B cell (primary cell): ENCODE results near the gene FOXM1. TPM values are rescaled to one million over a fixed set of nuclear protein-coding genes. Genes with fewer than 3 reads are reported as not detected.

Source experiments
- ATAC-seq: fragments of 200-7000 bp; cut with Tn5 transposase; one replicate; pipeline ENCODE4 v1.10.0; 2021; ENCODE audit warnings: low read depth, mild to moderate bottlenecking, moderate number of reproducible peaks, moderate library complexity
- CTCF ChIA-PET: fragments of 350-600 bp; sonication (Branson Sonifier 250); formaldehyde crosslinking; loops from one replicate; lab custom pipeline; 2021; ENCODE audit warnings: antibody characterized with exemption, inconsistent platforms; lab: Charles Lee
- POLR2A ChIA-PET: fragments of 350-600 bp; sonication (Branson Sonifier 250); formaldehyde crosslinking; loops from one replicate; lab custom pipeline; 2021; ENCODE audit warnings: antibody characterized with exemption; lab: Charles Lee
- DNase-seq: peaks from one replicate; pipeline ENCODE4 v3.0.0; 2013
- H2AFZ ChIP-seq: 2 replicates; pipeline ENCODE4 v1.6.1; 2012; ENCODE audit warnings: mild to moderate bottlenecking, low read depth, low read length; ENCODE audit not compliant: insufficient read depth, poor library complexity, severe bottlenecking
- H3K27ac ChIP-seq, 2 donors: 1 replicate in 1 of 2; 2 replicates in 1 of 2; pipeline ENCODE4 v1.5.1; 2012 to 2013; ENCODE audit warnings: low read length in 2 of 2, mild to moderate bottlenecking in 2 of 2, moderate library complexity in 1 of 2
- H3K27me3 ChIP-seq, 4 experiments: fragments of 200-600 bp in 1 of 4; sonication (generic) in 1 of 4; replicated peaks in 1 of 4; 1 replicate in 2 of 4; 2 replicates in 2 of 4; pipeline versions ENCODE4 v1.6.1 to v1.7.0; 2013 to 2016; ENCODE audit warnings: low read length in 3 of 4, mild to moderate bottlenecking in 2 of 4, mixed read lengths in 1 of 4, moderate library complexity in 1 of 4; ENCODE audit not compliant: insufficient read depth in 4 of 4, control insufficient read depth in 3 of 4; ENCODE audit errors: control extremely low read depth in 1 of 4
- H3K36me3 ChIP-seq, 2 experiments: replicated peaks in 1 of 2; 1 replicate in 1 of 2; 2 replicates in 1 of 2; pipeline versions ENCODE4 v1.6.1 to v1.7.1; 2013; ENCODE audit warnings: low read length in 1 of 2; ENCODE audit not compliant: insufficient read depth in 2 of 2, control insufficient read depth in 1 of 2; ENCODE audit errors: control extremely low read depth in 1 of 2, extremely low read depth in 1 of 2
- H3K4me1 ChIP-seq, 2 donors: fragments of 200-600 bp in 1 of 2; sonication (generic) in 1 of 2; 1 replicate in 1 of 2; 2 replicates in 1 of 2; pipeline versions ENCODE4 v1.5.1 to v1.6.1; 2013 to 2017; ENCODE audit warnings: low read length in 2 of 2; ENCODE audit not compliant: control insufficient read depth in 2 of 2, insufficient read depth in 2 of 2
- H3K4me2 ChIP-seq: replicated peaks from 2 replicates; pipeline ENCODE3; 2012; ENCODE audit warnings: mild to moderate bottlenecking, low read depth, low read length; ENCODE audit not compliant: poor library complexity, severe bottlenecking
- H3K4me3 ChIP-seq, 5 experiments: fragments of 200-600 bp in 1 of 5; sonication (generic) in 1 of 5; 1 replicate in 3 of 5; 2 replicates in 2 of 5; pipeline versions ENCODE4 v1.5.1 to v1.7.0; 2011 to 2016; ENCODE audit warnings: low read length in 4 of 5, mild to moderate bottlenecking in 4 of 5, low read depth in 2 of 5, control low read depth in 1 of 5, moderate library complexity in 1 of 5; ENCODE audit not compliant: insufficient read depth in 1 of 5; ENCODE audit errors: control extremely low read depth in 1 of 5, extremely low read depth in 1 of 5
- H3K79me2 ChIP-seq: fragments of 200-600 bp; sonication (generic); one replicate; pipeline ENCODE4 v1.6.0; 2016; ENCODE audit warnings: low read length; ENCODE audit not compliant: control insufficient read depth, insufficient read depth
- H3K9ac ChIP-seq: fragments of 200-600 bp; sonication (generic); 2 replicates; pipeline ENCODE4 v1.6.1; 2017; ENCODE audit warnings: mild to moderate bottlenecking, low read length, moderate library complexity
- H3K9me3 ChIP-seq, 3 donors: one replicate each; pipeline versions ENCODE4 v1.6.1 to v1.7.1; 2013; ENCODE audit warnings: low read length in 2 of 3; ENCODE audit not compliant: control insufficient read depth in 2 of 3, insufficient read depth in 1 of 3; ENCODE audit errors: control extremely low read depth in 1 of 3
- H4K20me1 ChIP-seq: 2 replicates; pipeline ENCODE4 v1.6.0; 2012; ENCODE audit warnings: mild to moderate bottlenecking, low read length; ENCODE audit not compliant: insufficient read depth, control insufficient read depth, poor library complexity, severe bottlenecking
- H3K27ac Mint-ChIP-seq: one replicate; pipeline ENCODE4 v1.8.0; 2021; ENCODE audit warnings: mixed read lengths
- H3K27me3 Mint-ChIP-seq: one replicate; pipeline ENCODE4 v1.8.0; 2021; ENCODE audit warnings: mixed read lengths
- H3K4me1 Mint-ChIP-seq: one replicate; pipeline ENCODE4 v1.8.0; 2021; ENCODE audit warnings: mixed read lengths
- H3K4me3 Mint-ChIP-seq: one replicate; pipeline ENCODE4 v1.8.0; 2021; ENCODE audit warnings: mixed read lengths
- H3K9me3 Mint-ChIP-seq: one replicate; pipeline ENCODE4 v1.8.0; 2022; ENCODE audit warnings: mixed read lengths; ENCODE audit not compliant: insufficient read depth
- EZH2 ChIP-seq: IDR thresholded peaks from 2 replicates; pipeline ENCODE4 v1.6.1; 2012; ENCODE audit warnings: borderline replicate concordance, low read depth, mild to moderate bottlenecking, moderate library complexity, low read length; ENCODE audit not compliant: insufficient read depth, poor library complexity, severe bottlenecking
- WGBS: methylation state at CpG from one replicate; pipeline ENCODE4 v1.1.5; 2013; ENCODE audit warnings: missing lambda C conversion rate; ENCODE audit not compliant: insufficient coverage; 5-methylcytosine and 5-hydroxymethylcytosine counted together
- intact Hi-C: fragments of 100-400 bp; cut with micrococcal nuclease; formaldehyde crosslinking; loops from one replicate; pipeline ENCODE4 v1.10.0; 2022
- polyA minus RNA-seq: library from RNA; depleted of rRNA, polyadenylated mRNA; stranded (reverse); fragments of >200 nt; gene quantifications from 2 replicates; pipeline ENCODE4 v1.2.3, GENCODE V29; 2012
- polyA plus RNA-seq: library from polyadenylated mRNA; depleted of rRNA; stranded (reverse); fragments of >200 nt; gene quantifications from 2 replicates; pipeline ENCODE4 v1.2.3, GENCODE V29; 2012
- total RNA-seq, 2 donors: library from RNA; stranded (reverse); fragments of 120-200 nt in 1 of 2; gene quantifications; 1 replicate in 1 of 2; 2 replicates in 1 of 2; pipeline versions ENCODE4 v1.2.3 to v1.2.4, GENCODE V29; 2013 to 2022
- TF ChIP-seq, protein P1 (sequence below): fragments of 200-600 bp; IDR thresholded peaks from one replicate; pipeline ENCODE4 v1.8.0; 2022; ENCODE audit warnings: antibody characterized with exemption, mild to moderate bottlenecking

Gene FOXM1
- total RNA-seq (0.51 and 0.84 TPM in 2 replicates), polyA plus RNA-seq (0.67 and 0.74 TPM in 2 replicates), polyA minus RNA-seq (1.1 and 1.2 TPM in 2 replicates)
- 0.75 TPM for total RNA-seq (2013)

- no peaks in the 10 kb centered on the region for H3K27me3 Mint-ChIP-seq
- intact Hi-C loops = loop anchor here (1.0 to 5.0 kb wide), 2 partner anchors 13 to 80 kb away; partner anchors contain the start of gene TULP3
- ATAC-seq (peak; percentile 79), DNase-seq (peak; percentile 90)
- Histone ChIP-seq H3K4me1 (peaks cover 17 to 23% of the 10 kb centered on the region in 2 donors), H3K4me2 (peak within 1 kb of the TSS; percentile 98), H3K36me3 (no peaks in the 10 kb centered on the region), H2AFZ (peak within 1 kb of the TSS; percentile 86), H3K27ac (peak within 1 kb of the TSS; percentile 90 to 91), H3K4me3 (peak within 1 kb of the TSS; percentile 81 to 98 (median 88)), H3K27me3 (no peaks in the 10 kb centered on the region), H3K9ac (peak within 1 kb of the TSS; percentile 90), H3K79me2 (peaks cover 56% of the 10 kb centered on the region), H3K9me3 (no peaks in the 10 kb centered on the region), H4K20me1 (no peaks in the 10 kb centered on the region)
- no peak for TF ChIP-seq EZH2
- TF ChIP-seq, protein P1, sequence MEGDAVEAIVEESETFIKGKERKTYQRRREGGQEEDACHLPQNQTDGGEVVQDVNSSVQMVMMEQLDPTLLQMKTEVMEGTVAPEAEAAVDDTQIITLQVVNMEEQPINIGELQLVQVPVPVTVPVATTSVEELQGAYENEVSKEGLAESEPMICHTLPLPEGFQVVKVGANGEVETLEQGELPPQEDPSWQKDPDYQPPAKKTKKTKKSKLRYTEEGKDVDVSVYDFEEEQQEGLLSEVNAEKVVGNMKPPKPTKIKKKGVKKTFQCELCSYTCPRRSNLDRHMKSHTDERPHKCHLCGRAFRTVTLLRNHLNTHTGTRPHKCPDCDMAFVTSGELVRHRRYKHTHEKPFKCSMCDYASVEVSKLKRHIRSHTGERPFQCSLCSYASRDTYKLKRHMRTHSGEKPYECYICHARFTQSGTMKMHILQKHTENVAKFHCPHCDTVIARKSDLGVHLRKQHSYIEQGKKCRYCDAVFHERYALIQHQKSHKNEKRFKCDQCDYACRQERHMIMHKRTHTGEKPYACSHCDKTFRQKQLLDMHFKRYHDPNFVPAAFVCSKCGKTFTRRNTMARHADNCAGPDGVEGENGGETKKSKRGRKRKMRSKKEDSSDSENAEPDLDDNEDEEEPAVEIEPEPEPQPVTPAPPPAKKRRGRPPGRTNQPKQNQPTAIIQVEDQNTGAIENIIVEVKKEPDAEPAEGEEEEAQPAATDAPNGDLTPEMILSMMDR = no peak
- peak within 1 kb of the TSS; percentile 97 for H3K4me3 Mint-ChIP-seq
- ChIA-PET CTCF (interaction anchor here (1.0 to 1.3 kb wide), 2 partner anchors 11 to 166 kb away, joined by 3 read pairs; no protein-coding TSS in a partner anchor), POLR2A (interaction anchor here (0.7 to 1.0 kb wide), 3 partner anchors 13 to 61 kb away, joined by 4 to 7 read pairs (median 6); partner anchors contain the start of gene TULP3)
- H3K4me1 Mint-ChIP-seq = peaks cover 30% of the 10 kb centered on the region
- H3K27ac Mint-ChIP-seq = peak within 1 kb of the TSS; percentile 96
- H3K9me3 Mint-ChIP-seq = no peaks in the 10 kb centered on the region
- WGBS = under 1% methylated on average over 66 of the region's 70 CpGs
These were observed at the start of gene FOXM1, which contains the start of gene RHNO1 for GRCh38 chr12:2877047-2877952. Gene FOXM1 (minus strand): TSS chr12:2877174. CDS start chr12:2874478, 2,696 bp downstream. Gene RHNO1 (plus strand): TSS chr12:2877223. CDS start chr12:2885367, 8,144 bp downstream.
